HUES64 (cell line): Measurements from ENCODE around the gene DIAPH3.

ENCODE experiments used
- H3K27ac ChIP-seq: 2 replicates; pipeline ENCODE4 v1.7.0; 2013; ENCODE audit warnings: low read depth, low read length, inconsistent platforms
- H3K27me3 ChIP-seq: 2 replicates; pipeline ENCODE4 v1.6.1; 2013; ENCODE audit warnings: mild to moderate bottlenecking, low read length; ENCODE audit not compliant: insufficient read depth
- H3K36me3 ChIP-seq: 2 replicates; pipeline ENCODE4 v1.6.1; 2013; ENCODE audit warnings: mild to moderate bottlenecking, low read length; ENCODE audit not compliant: insufficient read depth
- H3K4me1 ChIP-seq: 2 replicates; pipeline ENCODE4 v1.6.1; 2013; ENCODE audit warnings: mild to moderate bottlenecking, low read length, moderate library complexity; ENCODE audit not compliant: insufficient read depth
- H3K4me3 ChIP-seq: 2 replicates; pipeline ENCODE4 v1.5.1; 2013; ENCODE audit warnings: mild to moderate bottlenecking, low read length, moderate library complexity
- H3K9ac ChIP-seq: 2 replicates; pipeline ENCODE4 v1.6.1; 2013; ENCODE audit warnings: mild to moderate bottlenecking, low read depth, low read length
- H3K9me3 ChIP-seq: 2 replicates; pipeline ENCODE4 v1.6.1; 2013; ENCODE audit warnings: low read depth, low read length; ENCODE audit not compliant: insufficient read depth
- WGBS: fragments of 150-250, 120-280 bp; methylation state at CpG from one replicate; pipeline ENCODE4 v1.1.7; 2013; ENCODE audit warnings: missing lambda C conversion rate; 5-methylcytosine and 5-hydroxymethylcytosine counted together

DIAPH3 gene

DNA sequence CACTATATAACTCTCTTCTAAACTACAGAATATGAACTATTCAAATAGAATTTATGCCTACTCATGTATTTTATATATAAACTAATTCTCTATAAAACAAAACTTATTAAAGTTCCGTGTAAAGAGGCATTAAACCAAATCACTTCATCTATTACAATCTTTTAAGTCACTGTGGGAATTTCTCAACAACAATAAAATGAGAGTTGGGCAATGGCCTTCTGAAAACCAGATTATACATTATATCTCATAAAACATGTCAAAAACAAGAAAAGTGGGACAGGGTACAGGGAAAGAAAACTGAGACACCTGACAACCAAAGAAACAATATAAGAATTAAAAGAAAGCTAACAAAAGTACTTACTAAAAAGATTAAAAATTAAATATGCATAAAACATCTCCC lies 145.2 kb downstream of the DIAPH3 start:
- H3K36me3 ChIP-seq = 0 out of 2 replicates have a peak, but pooled peaks cover 4% of the 10 kb centered on the region
- no peak overlapping the region for H3K4me3 ChIP-seq
- no peak overlapping the region for H3K27ac ChIP-seq
- H3K9ac ChIP-seq = no peak overlapping the region
- H3K4me1 ChIP-seq = peaks cover under 1% of the 10 kb centered on the region; the same call in 1 of the 2 replicates
- H3K27me3 ChIP-seq = no peaks in the 10 kb centered on the region
- H3K9me3 ChIP-seq = no peaks in the 10 kb centered on the region
- 86% methylated on average over 1 of the region's 1 CpG for WGBS

DNA sequence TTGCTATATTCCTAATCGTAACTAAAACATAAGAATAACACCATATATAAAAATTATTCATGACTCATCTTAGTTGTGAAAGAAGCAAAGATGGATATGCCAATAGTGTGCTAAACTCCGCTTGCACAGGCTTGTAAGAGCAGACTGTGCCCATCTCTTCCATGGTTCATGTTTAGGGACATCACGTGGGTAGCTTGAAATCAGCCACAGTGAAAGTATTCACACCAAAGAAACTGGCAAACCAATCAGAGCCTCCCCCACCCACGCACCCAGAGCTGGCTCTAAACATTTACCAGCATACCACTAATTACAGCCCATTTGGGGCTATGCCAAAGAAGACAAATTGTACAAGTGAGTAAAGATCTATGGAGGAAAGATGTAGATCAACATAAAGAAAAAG lies 147.5 kb downstream of the DIAPH3 start:
- no peak overlapping the region for H3K9ac ChIP-seq
- 93% methylated on average over 3 of the region's 4 CpGs for WGBS
- H3K27ac ChIP-seq = no peak overlapping the region
- H3K36me3 ChIP-seq = 0 out of 2 replicates have a peak, but pooled peaks cover 4% of the 10 kb centered on the region
- peaks cover 8% of the 10 kb centered on the region; the same call in 1 of the 2 replicates for H3K4me1 ChIP-seq
- no peaks in the 10 kb centered on the region for H3K9me3 ChIP-seq
- H3K4me3 ChIP-seq = no peak overlapping the region
- no peaks in the 10 kb centered on the region for H3K27me3 ChIP-seq

DNA sequence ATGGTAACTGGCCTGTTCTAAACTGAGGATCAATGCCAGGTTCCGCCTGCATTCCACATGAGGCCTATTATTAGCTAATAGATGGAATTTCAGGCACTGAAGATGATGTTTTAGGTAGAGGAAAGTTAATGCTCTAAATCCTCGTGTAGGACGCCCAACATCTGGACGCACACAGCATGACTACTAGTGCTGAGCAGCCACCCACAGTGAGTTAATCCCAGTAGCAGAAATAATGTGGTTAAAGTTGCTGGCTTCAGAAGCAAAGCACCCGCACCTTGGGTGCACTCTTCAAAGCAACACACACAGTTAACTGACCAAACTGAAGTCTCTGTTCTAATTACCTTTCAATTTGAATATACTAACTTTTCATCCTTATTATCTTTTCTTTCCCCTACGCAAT lies 150.6 kb downstream of the DIAPH3 start:
- H3K9ac ChIP-seq = no peak overlapping the region
- WGBS = 91% methylated on average over 6 of the region's 6 CpGs
- peaks cover 8% of the 10 kb centered on the region; the same call in 1 of the 2 replicates for H3K4me1 ChIP-seq
- peaks cover 4% of the 10 kb centered on the region; the same call in 1 of the 2 replicates for H3K36me3 ChIP-seq
- H3K27ac ChIP-seq = no peak overlapping the region
- H3K4me3 ChIP-seq = no peak overlapping the region
- H3K27me3 ChIP-seq = no peaks in the 10 kb centered on the region
- H3K9me3 ChIP-seq = no peaks in the 10 kb centered on the region

DNA sequence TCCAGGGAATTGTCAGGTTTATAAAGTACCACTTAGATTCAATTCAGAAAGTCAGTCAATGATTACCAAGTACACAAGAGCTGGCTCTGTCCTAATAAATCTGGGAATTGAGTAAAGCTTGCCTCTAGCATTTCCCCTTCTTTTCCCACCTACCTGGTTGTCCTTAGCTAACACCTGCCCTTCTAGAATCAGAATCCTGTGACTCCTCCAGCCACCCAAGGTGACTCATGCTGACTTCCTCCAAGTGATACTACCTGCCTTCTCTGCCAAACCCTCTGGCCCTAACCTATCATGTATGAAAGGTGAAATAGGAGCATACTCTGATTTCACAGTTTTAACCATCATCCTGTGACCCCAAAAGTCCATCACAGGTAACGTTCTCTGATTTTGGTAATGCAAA lies 151.2 kb downstream of the DIAPH3 start:
- Histone ChIP-seq H3K4me1 (peaks cover 8% of the 10 kb centered on the region; the same call in 1 of the 2 replicates), H3K9me3 (no peaks in the 10 kb centered on the region), H3K36me3 (peaks cover 4% of the 10 kb centered on the region; the same call in 1 of the 2 replicates), H3K9ac (no peak overlapping the region), H3K27me3 (no peaks in the 10 kb centered on the region), H3K4me3 (no peak overlapping the region), H3K27ac (no peak overlapping the region)
- WGBS = 100% methylated on average over 1 of the region's 1 CpG

DNA sequence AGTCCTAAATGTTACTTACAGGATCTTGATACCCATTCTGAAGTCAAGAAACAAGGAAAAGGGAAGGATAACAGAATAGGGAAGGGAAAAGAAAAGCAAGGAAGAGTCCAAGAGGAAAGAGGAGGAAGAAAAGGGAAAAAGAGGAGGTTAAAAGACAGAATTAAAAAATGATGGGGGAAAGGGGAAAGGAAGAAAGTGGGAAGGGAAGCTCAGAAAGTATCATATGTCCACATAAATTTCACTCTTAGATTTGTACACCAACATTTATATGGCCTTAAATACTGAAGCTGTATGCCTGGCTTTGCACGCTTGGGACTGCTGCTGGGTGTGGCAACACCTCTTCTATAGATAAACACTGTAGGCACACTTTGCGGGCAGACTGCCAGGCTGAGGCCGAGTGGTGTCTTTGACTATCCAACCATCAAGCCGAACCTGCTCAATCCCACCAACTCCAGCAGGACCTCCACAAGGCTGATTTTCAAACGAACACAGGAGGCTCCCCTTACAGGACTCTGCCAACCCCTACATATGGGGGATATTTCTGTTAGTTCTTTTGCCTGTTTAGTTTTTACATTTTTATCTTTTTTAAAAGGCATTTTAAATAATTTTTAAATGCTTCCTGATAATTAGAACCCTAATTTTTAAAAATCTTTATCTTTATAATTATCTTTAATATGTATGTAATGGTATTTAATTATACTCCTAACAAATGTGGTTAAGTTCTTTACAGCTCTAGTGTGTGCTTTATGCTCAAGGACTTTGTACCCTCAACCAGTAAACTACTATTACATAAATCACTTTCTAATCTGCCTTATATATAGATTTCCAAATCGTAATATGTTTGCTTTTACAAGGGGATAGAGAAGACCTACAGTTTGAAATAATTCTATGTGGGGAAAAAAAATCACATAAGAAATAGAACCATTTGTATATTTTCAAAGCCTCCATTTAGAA lies 154.2 kb downstream of the DIAPH3 start:
- Histone ChIP-seq H3K9ac (no peak overlapping the region), H3K4me1 (peaks cover 8% of the 10 kb centered on the region; the same call in 1 of the 2 replicates), H3K36me3 (no peaks in the 10 kb centered on the region; the same call in 1 of the 2 replicates), H3K9me3 (no peaks in the 10 kb centered on the region), H3K27me3 (no peaks in the 10 kb centered on the region), H3K4me3 (no peak overlapping the region), H3K27ac (no peak overlapping the region)
- WGBS = 86% methylated on average over 5 of the region's 6 CpGs

- no peaks in the 10 kb centered on the region for H3K9me3 ChIP-seq
- no peak overlapping the region for H3K4me3 ChIP-seq
- no peaks in the 10 kb centered on the region for H3K36me3 ChIP-seq
- H3K4me1 ChIP-seq = 0 out of 2 replicates have a peak, but pooled peaks cover 3% of the 10 kb centered on the region
- WGBS = 70% methylated on average over 2 of the region's 2 CpGs
- no peak overlapping the region for H3K9ac ChIP-seq
- H3K27me3 ChIP-seq = no peaks in the 10 kb centered on the region
- H3K27ac ChIP-seq = no peak overlapping the region
These were observed 161.8 kb downstream of the DIAPH3 start for GRCh38 chr13:60001889-60002288.

DNA sequence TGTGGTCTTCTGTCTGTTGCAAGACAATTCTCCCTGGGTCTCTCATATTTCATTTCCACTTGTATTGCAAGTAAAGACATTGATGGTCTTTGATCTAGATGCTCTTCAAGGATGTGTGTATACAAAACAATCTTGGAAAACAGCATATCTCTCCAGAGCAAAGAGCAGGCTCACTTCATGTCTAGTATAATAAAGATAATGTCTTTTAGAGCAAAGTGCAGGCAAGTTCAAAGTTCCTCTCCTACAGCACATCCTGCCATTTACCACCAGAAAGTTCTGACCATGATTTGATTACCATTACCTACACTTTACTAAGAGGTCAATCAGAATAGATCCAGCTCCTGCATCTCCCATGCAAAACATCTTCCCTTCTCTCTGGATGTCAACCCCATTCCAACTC lies 162.8 kb downstream of the DIAPH3 start:
- Histone ChIP-seq H3K36me3 (no peaks in the 10 kb centered on the region), H3K9me3 (no peaks in the 10 kb centered on the region), H3K27me3 (no peaks in the 10 kb centered on the region), H3K4me1 (0 out of 2 replicates have a peak, but pooled peaks cover 3% of the 10 kb centered on the region), H3K27ac (no peak overlapping the region), H3K4me3 (no peak overlapping the region), H3K9ac (no peak overlapping the region)

DNA sequence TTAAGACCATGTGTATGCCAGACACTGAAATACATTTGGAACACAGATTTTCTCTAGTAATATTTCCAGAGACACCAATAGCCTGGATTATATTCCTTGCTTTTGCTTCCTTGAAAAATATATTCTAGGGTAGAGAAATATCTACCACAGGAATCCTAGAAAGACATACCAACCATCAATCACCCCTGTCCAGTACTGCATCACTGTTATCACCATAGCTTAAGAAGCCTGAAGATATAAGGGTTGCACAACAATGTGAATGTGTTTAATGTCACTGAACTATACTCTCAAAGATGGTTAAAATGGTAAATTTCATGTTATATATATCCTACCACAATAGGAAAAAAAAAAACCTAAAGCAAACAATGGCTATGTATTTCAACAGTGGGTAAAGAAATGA lies 163.6 kb downstream of the DIAPH3 start:
- no peaks in the 10 kb centered on the region for H3K9me3 ChIP-seq
- H3K9ac ChIP-seq = no peak overlapping the region
- H3K27ac ChIP-seq = no peak overlapping the region
- H3K4me3 ChIP-seq = no peak overlapping the region
- H3K4me1 ChIP-seq = 0 out of 2 replicates have a peak, but pooled peaks cover 3% of the 10 kb centered on the region
- H3K27me3 ChIP-seq = no peaks in the 10 kb centered on the region
- H3K36me3 ChIP-seq = no peaks in the 10 kb centered on the region

DNA sequence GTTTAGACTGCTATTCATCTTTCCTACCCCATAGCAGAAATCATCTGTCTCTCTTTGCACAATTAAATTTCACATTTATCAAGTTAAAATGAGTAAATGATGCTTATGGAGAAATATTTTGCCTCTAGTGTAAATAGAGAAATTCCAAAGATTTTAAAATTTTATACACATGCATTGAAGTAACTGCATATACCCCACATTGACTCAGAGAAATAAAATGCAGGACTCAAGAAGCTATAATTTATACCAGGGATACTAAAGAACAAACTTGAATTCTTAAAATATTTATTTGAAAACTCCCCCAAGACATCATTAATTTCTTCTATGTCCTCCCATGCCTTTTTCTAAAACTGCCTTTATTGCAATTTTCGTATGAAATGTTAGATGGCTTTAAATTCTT lies 165.8 kb downstream of the DIAPH3 start:
- Histone ChIP-seq H3K27me3 (no peaks in the 10 kb centered on the region), H3K9me3 (no peaks in the 10 kb centered on the region), H3K36me3 (no peaks in the 10 kb centered on the region), H3K4me3 (no peak overlapping the region), H3K9ac (no peak overlapping the region), H3K27ac (no peak overlapping the region), H3K4me1 (0 out of 2 replicates have a peak, but pooled peaks cover 3% of the 10 kb centered on the region)
- WGBS = no CpG with 5 or more reads among the region's 1 CpG

DNA sequence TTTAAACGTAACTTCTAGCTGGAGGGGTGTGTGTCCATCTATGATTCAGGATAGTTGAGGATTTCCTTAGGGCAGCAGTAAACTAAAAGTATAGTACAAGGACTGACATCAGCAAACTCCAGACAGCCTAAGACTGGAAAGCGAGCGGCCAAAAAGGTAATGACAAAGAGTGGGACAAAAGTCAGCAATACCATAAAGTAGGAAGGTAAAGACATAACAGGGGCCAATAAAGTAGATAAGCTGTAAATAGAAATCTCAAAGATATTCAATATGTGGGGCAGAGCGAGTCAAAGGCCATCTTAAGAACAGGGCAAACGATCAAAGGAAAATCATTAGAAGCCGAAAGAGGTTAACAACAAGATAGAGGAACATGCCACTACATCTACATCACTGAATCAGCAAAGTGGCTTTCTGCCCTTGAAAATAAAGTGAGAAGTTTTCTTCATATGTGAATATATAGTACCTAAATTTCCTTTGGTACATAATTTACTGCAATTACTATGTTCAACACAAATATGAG lies 167.2 kb downstream of the DIAPH3 start:
- H3K9ac ChIP-seq = no peak overlapping the region
- no peak overlapping the region for H3K4me3 ChIP-seq
- no peaks in the 10 kb centered on the region for H3K27me3 ChIP-seq
- 86% methylated on average over 6 of the region's 6 CpGs for WGBS
- H3K27ac ChIP-seq = no peak overlapping the region
- H3K4me1 ChIP-seq = 0 out of 2 replicates have a peak, but pooled peaks cover 3% of the 10 kb centered on the region
- peaks cover 10% of the 10 kb centered on the region for H3K36me3 ChIP-seq
- no peaks in the 10 kb centered on the region for H3K9me3 ChIP-seq

- Histone ChIP-seq H3K9ac (no peak overlapping the region), H3K4me1 (peaks cover 5% of the 10 kb centered on the region; the same call in 1 of the 2 replicates), H3K4me3 (no peak overlapping the region), H3K36me3 (peaks cover 22% of the 10 kb centered on the region), H3K27me3 (no peaks in the 10 kb centered on the region), H3K9me3 (no peaks in the 10 kb centered on the region), H3K27ac (no peak overlapping the region)
- WGBS = 82% methylated on average over 2 of the region's 2 CpGs
These were observed 172.3 kb downstream of the DIAPH3 start for GRCh38 chr13:59991395-59991794.
